Measurements from ENCODE around the gene RMI2.

Gene RMI2

DNA sequence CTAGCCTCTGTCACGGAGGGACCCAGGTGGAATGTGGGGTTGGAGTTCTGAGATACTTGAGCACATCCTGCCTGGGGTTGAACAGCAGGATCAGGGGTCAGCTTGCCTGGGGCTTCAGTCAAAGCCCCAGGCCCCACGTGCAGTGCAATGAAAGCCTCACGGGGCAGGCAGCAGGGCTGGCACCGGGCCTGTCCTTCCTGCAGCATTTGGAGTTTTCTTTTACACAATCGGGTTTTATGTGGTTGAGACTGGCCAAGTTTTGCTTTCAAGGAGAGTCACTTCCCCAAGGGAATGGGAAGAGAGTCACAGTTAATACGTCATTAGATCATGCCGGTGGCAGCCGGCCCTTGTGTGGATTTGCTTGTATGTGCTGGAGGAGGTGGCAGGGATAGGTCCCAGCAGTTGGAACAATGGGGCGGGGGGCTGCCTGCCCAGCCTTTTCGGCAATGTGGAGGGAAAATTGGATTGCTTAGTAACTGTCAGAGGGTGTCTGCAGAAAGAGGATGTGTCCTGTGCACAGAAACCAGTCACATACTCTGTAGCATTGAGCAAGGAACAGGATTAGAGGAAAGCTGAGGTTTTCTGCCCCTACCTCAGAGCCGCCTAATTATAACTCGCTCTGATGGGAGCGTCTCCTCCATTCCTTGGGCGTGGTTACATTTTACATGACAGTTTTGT is 4.5 kb downstream of the RMI2 start:
- H3K27ac ChIP-seq (ENCODE audit: low read depth, low read length) = no peak overlapping the region
- no peak overlapping the region for H3K4me3 ChIP-seq (ENCODE audit: insufficient read depth, low read length, poor library complexity, severe bottlenecking)
- no peaks in the 10 kb centered on the region for H3K9me2 ChIP-seq (replicated peaks; ENCODE audit: insufficient read depth, low read length)
- no peak overlapping the region for H2AFZ ChIP-seq (ENCODE audit: low read depth, low read length, severe bottlenecking)
- H3F3A ChIP-seq (ENCODE audit: insufficient read depth) = peaks cover 12% of the 10 kb centered on the region
- no peaks in the 10 kb centered on the region for H4K20me1 ChIP-seq (ENCODE audit: low read depth, low read length)
- no peak overlapping the region for H3K9ac ChIP-seq (ENCODE audit: low read length)
- H3K79me2 ChIP-seq (ENCODE audit: insufficient read depth, low read length) = no peaks in the 10 kb centered on the region
- H3K9me3 ChIP-seq (ENCODE audit: insufficient read depth, low read length) = no peaks in the 10 kb centered on the region
- H3K27me3 ChIP-seq (ENCODE audit: low read length) = no peaks in the 10 kb centered on the region
- no peak overlapping the region for H3K4me2 ChIP-seq (ENCODE audit: low read depth, low read length, poor library complexity, severe bottlenecking)
- peaks cover 7% of the 10 kb centered on the region for H3K36me3 ChIP-seq (ENCODE audit: low read length)
- TF ChIP-seq, protein P1, sequence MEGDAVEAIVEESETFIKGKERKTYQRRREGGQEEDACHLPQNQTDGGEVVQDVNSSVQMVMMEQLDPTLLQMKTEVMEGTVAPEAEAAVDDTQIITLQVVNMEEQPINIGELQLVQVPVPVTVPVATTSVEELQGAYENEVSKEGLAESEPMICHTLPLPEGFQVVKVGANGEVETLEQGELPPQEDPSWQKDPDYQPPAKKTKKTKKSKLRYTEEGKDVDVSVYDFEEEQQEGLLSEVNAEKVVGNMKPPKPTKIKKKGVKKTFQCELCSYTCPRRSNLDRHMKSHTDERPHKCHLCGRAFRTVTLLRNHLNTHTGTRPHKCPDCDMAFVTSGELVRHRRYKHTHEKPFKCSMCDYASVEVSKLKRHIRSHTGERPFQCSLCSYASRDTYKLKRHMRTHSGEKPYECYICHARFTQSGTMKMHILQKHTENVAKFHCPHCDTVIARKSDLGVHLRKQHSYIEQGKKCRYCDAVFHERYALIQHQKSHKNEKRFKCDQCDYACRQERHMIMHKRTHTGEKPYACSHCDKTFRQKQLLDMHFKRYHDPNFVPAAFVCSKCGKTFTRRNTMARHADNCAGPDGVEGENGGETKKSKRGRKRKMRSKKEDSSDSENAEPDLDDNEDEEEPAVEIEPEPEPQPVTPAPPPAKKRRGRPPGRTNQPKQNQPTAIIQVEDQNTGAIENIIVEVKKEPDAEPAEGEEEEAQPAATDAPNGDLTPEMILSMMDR (IDR thresholded peaks at IDR 0.05; ENCODE audit: insufficient read depth, low read length, poor library complexity, severe bottlenecking) = no peak
- TF ChIP-seq EZH2phosphoT487 (conservative IDR thresholded peaks at IDR 0.05; ENCODE audit: low read length) = no peak

DNA sequence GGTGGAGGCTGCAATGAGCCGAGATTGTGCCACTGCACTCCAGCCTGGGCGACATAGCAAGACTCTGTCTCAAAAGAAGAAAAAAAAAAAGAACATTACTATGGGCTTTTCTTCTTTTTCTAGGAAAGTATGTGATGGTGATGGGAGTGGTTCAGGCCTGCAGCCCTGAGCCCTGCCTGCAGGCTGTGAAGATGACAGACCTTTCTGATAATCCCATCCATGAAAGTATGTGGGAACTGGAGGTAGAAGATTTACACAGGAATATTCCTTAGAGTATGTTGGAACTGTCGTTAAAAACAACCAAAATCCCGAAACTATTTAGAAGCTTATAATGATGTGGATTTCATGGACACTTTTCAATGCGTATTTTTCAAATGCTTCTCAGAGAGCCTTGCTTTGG is 5.3 kb downstream of the RMI2 start:
- H3K27me3 ChIP-seq (ENCODE audit: low read length) = no peaks in the 10 kb centered on the region
- H3K4me2 ChIP-seq (ENCODE audit: low read depth, low read length, poor library complexity, severe bottlenecking) = no peak overlapping the region
- peaks cover 7% of the 10 kb centered on the region for H3K36me3 ChIP-seq (ENCODE audit: low read length)
- no peak overlapping the region for H3K4me3 ChIP-seq (ENCODE audit: insufficient read depth, low read length, poor library complexity, severe bottlenecking)
- H2AFZ ChIP-seq (ENCODE audit: low read depth, low read length, severe bottlenecking) = no peak overlapping the region
- H3F3A ChIP-seq (ENCODE audit: insufficient read depth) = peaks cover 20% of the 10 kb centered on the region
- no peaks in the 10 kb centered on the region for H3K9me3 ChIP-seq (ENCODE audit: insufficient read depth, low read length)
- H3K9ac ChIP-seq (ENCODE audit: low read length) = no peak overlapping the region
- H4K20me1 ChIP-seq (ENCODE audit: low read depth, low read length) = no peaks in the 10 kb centered on the region
- no peaks in the 10 kb centered on the region for H3K79me2 ChIP-seq (ENCODE audit: insufficient read depth, low read length)
- TF ChIP-seq, protein P1 (IDR thresholded peaks at IDR 0.05; ENCODE audit: insufficient read depth, low read length, poor library complexity, severe bottlenecking) = no peak
- TF ChIP-seq EZH2phosphoT487 (conservative IDR thresholded peaks at IDR 0.05; ENCODE audit: low read length) = no peak
- H3K9me2 ChIP-seq (replicated peaks; ENCODE audit: insufficient read depth, low read length) = no peaks in the 10 kb centered on the region
- H3K27ac ChIP-seq (ENCODE audit: low read depth, low read length) = no peak overlapping the region

- Histone ChIP-seq H4K20me1 (ENCODE audit: low read depth, low read length) (no peaks in the 10 kb centered on the region), H3K79me2 (ENCODE audit: insufficient read depth, low read length) (no peaks in the 10 kb centered on the region), H3K27ac (ENCODE audit: low read depth, low read length) (no peak overlapping the region), H3K36me3 (ENCODE audit: low read length) (peaks cover 7% of the 10 kb centered on the region), H2AFZ (ENCODE audit: low read depth, low read length, severe bottlenecking) (no peak overlapping the region), H3F3A (ENCODE audit: insufficient read depth) (peaks cover 23% of the 10 kb centered on the region), H3K27me3 (ENCODE audit: low read length) (no peaks in the 10 kb centered on the region), H3K4me2 (ENCODE audit: low read depth, low read length, poor library complexity, severe bottlenecking) (no peak overlapping the region), H3K9ac (ENCODE audit: low read length) (no peak overlapping the region), H3K4me3 (ENCODE audit: insufficient read depth, low read length, poor library complexity, severe bottlenecking) (no peak overlapping the region), H3K9me2 (replicated peaks; ENCODE audit: insufficient read depth, low read length) (no peaks in the 10 kb centered on the region), H3K9me3 (ENCODE audit: insufficient read depth, low read length) (no peaks in the 10 kb centered on the region)
- no peak for TF ChIP-seq EZH2phosphoT487 (conservative IDR thresholded peaks at IDR 0.05; ENCODE audit: low read length)
- TF ChIP-seq, protein P1 (IDR thresholded peaks at IDR 0.05; ENCODE audit: insufficient read depth, low read length, poor library complexity, severe bottlenecking) = no peak
Observed at GRCh38 chr16:11350921-11351335, 5.7 kb downstream of the RMI2 start.

Data from SU-DHL-6 (cell line).